ENCODE data around the gene SYT8. TPM values are rescaled to one million over a fixed set of nuclear protein-coding genes. Genes with fewer than 3 reads are reported as not detected.

SYT8 gene
- total RNA-seq, 1 donor from 2014 or later: not detected

DNA sequence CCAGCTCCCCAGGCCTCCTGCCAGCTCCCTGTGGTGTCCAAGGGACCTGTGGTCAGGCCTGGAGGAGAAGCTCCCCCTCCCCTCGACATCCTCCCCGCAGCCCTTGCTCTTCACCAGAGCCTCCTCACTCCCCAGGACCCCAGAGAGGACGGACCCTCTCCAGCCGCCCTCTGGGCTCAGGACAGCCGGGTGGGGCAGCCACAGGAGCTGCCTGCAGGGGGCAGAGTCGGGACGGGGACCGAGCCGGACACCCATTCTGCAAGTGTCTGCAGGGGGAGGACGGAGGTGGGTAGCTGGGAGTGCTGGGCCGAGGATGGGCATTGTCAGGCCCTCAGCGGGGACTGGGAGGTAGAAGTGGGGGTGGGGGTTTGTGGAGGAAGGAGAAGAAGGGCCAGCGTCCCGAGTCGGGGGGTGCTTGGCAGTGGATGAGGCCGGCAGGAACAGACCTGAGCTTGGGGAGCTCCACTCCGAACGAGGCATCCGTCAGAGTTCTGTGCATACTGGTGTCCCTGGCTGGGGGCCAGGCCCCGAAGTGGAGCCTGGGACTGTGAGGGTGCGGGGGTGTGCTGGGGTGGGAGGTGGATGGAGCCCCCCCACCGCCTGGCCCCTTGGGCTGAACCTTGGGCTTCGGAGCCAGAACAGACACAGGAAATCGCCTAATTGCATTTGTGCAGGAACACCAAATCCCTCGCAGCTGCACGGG lies 41.7 kb downstream of the SYT8 start:
- Histone ChIP-seq H3K36me3 (no peaks in the 10 kb centered on the region), H3K4me1 (peaks cover 69% of the 10 kb centered on the region), H3K27ac (replicated peaks) (peak overlapping the region; percentile 97), H3K9me3 (replicated peaks) (no peaks in the 10 kb centered on the region), H3K27me3 (ENCODE audit: low read depth) (no peaks in the 10 kb centered on the region), H3K4me3 (peak overlapping the region; percentile 50)
- peak; percentile 85 for DNase-seq
- intact Hi-C loops (cut with micrococcal nuclease): no loop called here
- TF ChIP-seq CTCF (IDR thresholded peaks at IDR 0.05; ENCODE audit: borderline replicate concordance): peak; percentile 68

GRCh38 chr11:1877211-1878136 lies 42.7 kb downstream of the SYT8 start:
- no peak for TF ChIP-seq CTCF (IDR thresholded peaks at IDR 0.05; ENCODE audit: borderline replicate concordance)
- Histone ChIP-seq H3K9me3 (replicated peaks) (no peaks in the 10 kb centered on the region), H3K4me1 (peaks cover 78% of the 10 kb centered on the region), H3K36me3 (no peaks in the 10 kb centered on the region), H3K4me3 (peak overlapping the region; percentile 25), H3K27ac (replicated peaks) (peak overlapping the region; percentile 97), H3K27me3 (ENCODE audit: low read depth) (no peaks in the 10 kb centered on the region)
- intact Hi-C loops (cut with micrococcal nuclease): no loop called here
- DNase-seq: peak; percentile 74

DNA sequence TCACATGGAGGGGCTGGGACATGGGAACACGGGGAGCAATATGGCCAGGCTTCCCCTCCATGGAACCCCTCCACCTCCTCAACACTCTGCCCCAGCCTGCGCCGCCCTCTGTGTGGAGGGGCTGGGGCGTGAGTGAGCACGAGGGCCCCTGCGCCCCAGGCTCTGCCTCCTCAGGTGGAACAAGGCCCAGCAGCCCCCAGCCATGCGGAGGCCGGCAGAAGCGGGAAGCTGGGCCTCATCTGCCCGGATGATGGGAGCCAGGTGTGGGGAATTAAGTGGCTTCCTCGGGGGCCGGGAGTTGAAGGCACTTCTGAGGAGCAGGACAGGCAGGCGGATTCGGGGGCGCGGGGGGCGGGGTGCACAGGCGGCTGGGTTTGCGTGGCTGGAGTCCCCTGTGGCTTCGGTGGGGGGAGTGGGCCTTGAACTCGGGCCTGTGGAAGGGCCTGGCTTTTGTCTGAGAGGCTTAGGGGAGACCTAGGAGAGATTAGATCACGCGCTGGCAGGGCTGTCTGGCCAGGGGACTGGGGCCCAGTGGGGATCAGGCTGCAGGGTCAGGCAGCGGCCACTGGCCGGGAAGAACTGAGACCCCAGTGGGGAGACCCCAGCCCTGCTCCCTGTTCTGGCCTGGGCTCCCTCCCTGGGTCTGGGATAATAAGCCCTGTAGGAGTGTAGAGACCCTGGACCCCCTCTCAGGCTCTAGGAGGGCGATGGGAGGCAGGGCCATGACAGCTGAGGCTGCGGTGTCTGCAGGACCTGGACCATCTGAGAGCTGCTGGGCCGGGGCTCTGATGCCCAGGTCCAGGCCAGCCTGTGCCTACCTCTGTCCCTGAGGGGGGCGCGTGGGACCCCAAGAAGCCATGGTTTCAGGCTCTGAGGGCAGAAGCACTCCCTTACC lies 43.6 kb downstream of the SYT8 start:
- TF ChIP-seq CTCF (IDR thresholded peaks at IDR 0.05; ENCODE audit: borderline replicate concordance): no peak
- Histone ChIP-seq H3K27me3 (ENCODE audit: low read depth) (no peaks in the 10 kb centered on the region), H3K9me3 (replicated peaks) (no peaks in the 10 kb centered on the region), H3K36me3 (peaks cover 3% of the 10 kb centered on the region), H3K4me3 (peak overlapping the region; percentile 25), H3K4me1 (peaks cover 87% of the 10 kb centered on the region), H3K27ac (replicated peaks) (peak overlapping the region; percentile 97)
- DNase-seq: peak; percentile 64
- intact Hi-C loops (cut with micrococcal nuclease): no loop called here

- Histone ChIP-seq H3K27ac (replicated peaks) (peak overlapping the region; percentile 97), H3K36me3 (peaks cover 8% of the 10 kb centered on the region), H3K4me1 (peaks cover 87% of the 10 kb centered on the region), H3K4me3 (no peak overlapping the region), H3K27me3 (ENCODE audit: low read depth) (no peaks in the 10 kb centered on the region), H3K9me3 (replicated peaks) (no peaks in the 10 kb centered on the region)
- DNase-seq: peak; percentile 24
- intact Hi-C loops (cut with micrococcal nuclease): no loop called here
- no peak for TF ChIP-seq CTCF (IDR thresholded peaks at IDR 0.05; ENCODE audit: borderline replicate concordance)
These were observed 44.7 kb downstream of the SYT8 start for GRCh38 chr11:1879342-1879940.

All from left ventricle myocardium inferior (tissue), 1 donor.